HepG2 (cell line): Measurements from ENCODE around the gene GNAI2. TPM values are rescaled to one million over a fixed set of nuclear protein-coding genes. Genes with fewer than 3 reads are reported as not detected.

Experiments used
- BRD4 ChIP-seq: sonication (generic); formaldehyde crosslinking; IDR thresholded peaks from 2 replicates; pipeline ENCODE4 v1.4.0; 2020; ENCODE audit warnings: missing genetic modification reagents
- CREM ChIP-seq, 2 experiments: sonication (generic) in 1 of 2; formaldehyde crosslinking in 1 of 2; IDR thresholded peaks; 2 replicates each; pipeline versions ENCODE4 v1.4.0 to v1.6.1; 2016 to 2020; ENCODE audit warnings: antibody characterized with exemption in 1 of 2, mild to moderate bottlenecking in 1 of 2, missing genetic modification reagents in 1 of 2
- FOXC1 ChIP-seq: sonication (generic); formaldehyde crosslinking; IDR thresholded peaks from 2 replicates; pipeline ENCODE4 v1.8.0; 2022; ENCODE audit warnings: mild to moderate bottlenecking, missing genetic modification reagents, borderline replicate concordance
- FOXK1 ChIP-seq: sonication (generic); formaldehyde crosslinking; IDR thresholded peaks from 2 replicates; pipeline ENCODE4 v1.4.0; 2020; ENCODE audit warnings: low read depth, missing genetic modification reagents, borderline replicate concordance
- HOXD1 ChIP-seq: sonication (generic); formaldehyde crosslinking; IDR thresholded peaks from 2 replicates; pipeline ENCODE4 v1.5.0; 2020; ENCODE audit warnings: missing genetic modification reagents
- LCORL ChIP-seq, 2 experiments: fragments of 450-650 bp in 1 of 2; sonication (generic) in 1 of 2; formaldehyde crosslinking in 1 of 2; IDR thresholded peaks; 2 replicates each; pipeline versions ENCODE4 v1.5.0 to v1.6.1; 2017 to 2020; ENCODE audit warnings: antibody characterized with exemption in 1 of 2, missing genetic modification reagents in 1 of 2
- MEF2D ChIP-seq: sonication (generic); formaldehyde crosslinking; IDR thresholded peaks from 2 replicates; pipeline ENCODE4 v1.5.1; 2020; ENCODE audit warnings: mild to moderate bottlenecking, missing genetic modification reagents
- MXD3 ChIP-seq: IDR thresholded peaks from 2 replicates; pipeline ENCODE4 v1.6.1; 2016; ENCODE audit warnings: mild to moderate bottlenecking, missing biosample characterization, missing genetic modification reagents
- NFKB2 ChIP-seq: sonication (generic); formaldehyde crosslinking; IDR thresholded peaks from 2 replicates; pipeline ENCODE4 v1.4.0; 2020; ENCODE audit warnings: missing genetic modification reagents, borderline replicate concordance
- NR2F1 ChIP-seq, 2 experiments: fragments of 450-650 bp in 1 of 2; formaldehyde crosslinking in 1 of 2; IDR thresholded peaks; 2 replicates each; pipeline versions ENCODE4 v1.5.0 to v1.6.1; 2016 to 2020; ENCODE audit warnings: mild to moderate bottlenecking in 1 of 2, missing compliant biosample characterization in 1 of 2, missing genetic modification reagents in 1 of 2, moderate library complexity in 1 of 2
- PHF5A ChIP-seq: IDR thresholded peaks from one replicate; pipeline ENCODE4 v1.6.1; 2018; ENCODE audit warnings: low read depth, missing genetic modification reagents; ENCODE audit not compliant: unreplicated experiment
- REXO4 ChIP-seq: sonication (generic); formaldehyde crosslinking; IDR thresholded peaks from 2 replicates; pipeline ENCODE4 v1.8.0; 2022; ENCODE audit warnings: missing genetic modification reagents, mild to moderate bottlenecking, borderline replicate concordance
- SIN3B ChIP-seq: fragments of 150-350 bp; IDR thresholded peaks from 2 replicates; pipeline ENCODE4 v1.6.1; 2014; ENCODE audit warnings: low read length
- SP1 ChIP-seq, 2 experiments: fragments of 450-650 bp in 1 of 2; sonication (generic) in 1 of 2; formaldehyde crosslinking in 1 of 2; IDR thresholded peaks; 2 replicates each; pipeline versions ENCODE4 v1.4.0 to v1.6.1; 2016 to 2020; ENCODE audit warnings: missing genetic modification reagents in 1 of 2
- TARDBP ChIP-seq: sonication (generic); formaldehyde crosslinking; IDR thresholded peaks from 2 replicates; pipeline ENCODE4 v1.8.0; 2022; ENCODE audit warnings: mild to moderate bottlenecking, missing genetic modification reagents
- ZBTB2 ChIP-seq: sonication (generic); formaldehyde crosslinking; IDR thresholded peaks from 2 replicates; pipeline ENCODE4 v1.8.0; 2022; ENCODE audit warnings: low read depth, missing genetic modification reagents
- ZBTB39 ChIP-seq: sonication (generic); formaldehyde crosslinking; IDR thresholded peaks from 2 replicates; pipeline ENCODE4 v1.5.0; 2020; ENCODE audit warnings: missing genetic modification reagents
- ZMYM2 ChIP-seq: sonication (generic); formaldehyde crosslinking; IDR thresholded peaks from 2 replicates; pipeline ENCODE4 v1.8.0; 2022; ENCODE audit warnings: mild to moderate bottlenecking, missing genetic modification reagents
- ZNF232 ChIP-seq: sonication (generic); formaldehyde crosslinking; IDR thresholded peaks from 2 replicates; pipeline ENCODE4 v1.4.0; 2020; ENCODE audit warnings: missing genetic modification reagents, borderline replicate concordance
- ZNF235 ChIP-seq: sonication (generic); formaldehyde crosslinking; IDR thresholded peaks from 2 replicates; pipeline ENCODE4 v1.8.1; 2023; ENCODE audit warnings: mild to moderate bottlenecking, missing genetic modification reagents, borderline replicate concordance
- ZNF451 ChIP-seq: sonication (generic); formaldehyde crosslinking; IDR thresholded peaks from 2 replicates; pipeline ENCODE4 v1.5.0; 2020; ENCODE audit warnings: mild to moderate bottlenecking, missing genetic modification reagents
- ZNF460 ChIP-seq: sonication (generic); formaldehyde crosslinking; IDR thresholded peaks from 2 replicates; pipeline ENCODE4 v1.5.1; 2020; ENCODE audit warnings: missing genetic modification reagents, mild to moderate bottlenecking, borderline replicate concordance
- ZNF614 ChIP-seq: IDR thresholded peaks from 2 replicates; pipeline ENCODE4 v1.6.1; 2018; ENCODE audit warnings: missing biosample characterization, missing genetic modification reagents, inconsistent platforms, borderline replicate concordance
- ZNF770 ChIP-seq: sonication (generic); formaldehyde crosslinking; IDR thresholded peaks from 2 replicates; pipeline ENCODE4 v1.5.0; 2020; ENCODE audit warnings: mild to moderate bottlenecking, missing genetic modification reagents
- polyA plus RNA-seq, 8 experiments: library from polyadenylated mRNA; depleted of rRNA in 3 of 8; stranded (reverse) in 7 of 8; unstranded in 1 of 8; fragments of >200 nt; fragmentation: Illumina TruSeq in 4 of 8; extraction: Trizol in 4 of 8; gene quantifications; 2 replicates each; pipeline versions ENCODE4 v1.2.1 to v1.2.3, GENCODE V29; 2011 to 2016; ENCODE audit warnings: low read depth in 4 of 8, missing spikeins in 1 of 8, mixed read lengths in 1 of 8; ENCODE audit not compliant: insufficient read depth in 1 of 8
- total RNA-seq, 5 experiments: library from RNA; depleted of rRNA; stranded (reverse); fragments of >200 nt; fragmentation: Illumina TruSeq; extraction: Trizol; gene quantifications; 2 replicates each; pipeline ENCODE4 v1.2.3, GENCODE V29; 2016; ENCODE audit warnings: low read depth in 1 of 5

GNAI2 gene
- total and polyA plus RNA-seq, 2 of the 13 experiments (the other 11 are each of a cell fraction or from before 2014, with no cell fraction given), result 51.1 to 66.2 TPM

- TF ChIP-seq ZBTB2 (CRISPR knock-in tag) (no peak), ZBTB39 (CRISPR knock-in tag) (no peak), ZMYM2 (no peak), MEF2D (CRISPR knock-in tag) (no peak), ZNF460 (CRISPR knock-in tag) (no peak), REXO4 (CRISPR knock-in tag) (no peak), ZNF451 (CRISPR knock-in tag) (no peak), SP1 (IDR thresholded peaks at IDR 0.05) (no peak), SP1 (CRISPR knock-in tag; IDR thresholded peaks at IDR 0.05) (no peak), HOXD1 (CRISPR knock-in tag) (no peak), ZNF235 (CRISPR knock-in tag) (no peak), MXD3 (no peak), LCORL (IDR thresholded peaks at IDR 0.05) (no peak), LCORL (CRISPR knock-in tag; IDR thresholded peaks at IDR 0.05) (no peak), ZNF770 (no peak), FOXK1 (CRISPR knock-in tag) (no peak), FOXC1 (CRISPR knock-in tag) (no peak; the same call in 1 of the 2 replicates), ZNF614 (CRISPR knock-in tag) (no peak), NFKB2 (CRISPR knock-in tag) (no peak), TARDBP (no peak), CREM (IDR thresholded peaks at IDR 0.05) (no peak), CREM (CRISPR knock-in tag; IDR thresholded peaks at IDR 0.05) (no peak), ZNF232 (CRISPR knock-in tag) (no peak), PHF5A (no peak), NR2F1 (CRISPR knock-in tag; IDR thresholded peaks at IDR 0.05) (no peak), BRD4 (CRISPR knock-in tag) (no peak), SIN3B (no peak)
These were observed 25.0 kb downstream of the GNAI2 start (continued) for GRCh38 chr3:50260942-50261441.
